ENCODE measurements around the gene ZNF100. TPM values are rescaled to one million over a fixed set of nuclear protein-coding genes. Genes with fewer than 3 reads are reported as not detected.
"Not testable (repeated sequence)": the region's sequence is repeated elsewhere in the genome, so short reads cannot be mapped to it uniquely, and the experiment has no call there.

The ZNF100 gene
- total RNA-seq, 1 experiment from 2014 or later, result 30.7 TPM

- Histone ChIP-seq H3K79me2 (ENCODE audit: insufficient read depth, low read length) (no peaks in the 10 kb centered on the region; the same call in 1 of the 2 replicates), H3K4ac (ENCODE audit: low read depth, low read length) (no peak overlapping the region), H3K4me2 (ENCODE audit: insufficient read depth, insufficient read length, low read length) (no peak overlapping the region), H3K79me1 (ENCODE audit: insufficient read depth, low read depth, low read length, poor library complexity, severe bottlenecking) (peaks cover 2% of the 10 kb centered on the region), H2BK20ac (ENCODE audit: low read depth, low read length, poor library complexity, severe bottlenecking) (no peak overlapping the region), H3K27me3 (ENCODE audit: insufficient read depth, low read length) (no peaks in the 10 kb centered on the region), H2AK5ac (ENCODE audit: insufficient read length, low read length) (no peak overlapping the region), H4K91ac (ENCODE audit: insufficient read length, low read depth, low read length) (no peak overlapping the region), H3K9me3 (ENCODE audit: control insufficient read depth, low read depth, low read length) (no peaks in the 10 kb centered on the region), H3K9ac (ENCODE audit: extremely low read depth, insufficient read length, low read length) (no peak overlapping the region), H3K27ac (ENCODE audit: insufficient read length, low read depth, low read length) (no peak overlapping the region), H3K4me1 (ENCODE audit: insufficient read depth, low read length) (no peaks in the 10 kb centered on the region), H2BK15ac (ENCODE audit: low read depth, low read length) (no peak overlapping the region), H3K14ac (ENCODE audit: insufficient read depth, low read length) (no peak overlapping the region), H2AFZ (ENCODE audit: low read length) (no peak overlapping the region), H4K20me1 (ENCODE audit: control insufficient read depth, insufficient read depth, insufficient read length) (no peaks in the 10 kb centered on the region), H2BK12ac (ENCODE audit: insufficient read length, low read depth, low read length) (no peak overlapping the region), H2BK120ac (ENCODE audit: low read depth, low read length, poor library complexity, severe bottlenecking) (no peak overlapping the region), H4K5ac (ENCODE audit: insufficient read length, low read depth, low read length) (no peak overlapping the region), H3K23me2 (ENCODE audit: insufficient read length, low read depth, low read length, poor library complexity, severe bottlenecking) (no peaks in the 10 kb centered on the region), H4K8ac (replicated peaks; ENCODE audit: insufficient read length, low read depth, low read length) (no peak overlapping the region), H2BK5ac (ENCODE audit: insufficient read length, low read length) (no peak overlapping the region), H3K18ac (ENCODE audit: insufficient read length, low read depth, low read length) (no peak overlapping the region), H3K56ac (ENCODE audit: insufficient read length, low read depth, low read length) (no peak overlapping the region), H3K23ac (ENCODE audit: insufficient read length, low read depth, low read length) (no peak overlapping the region), H3T11ph (ENCODE audit: low read length) (no peak overlapping the region)
- DNase-seq, result no peak
- H3K36me3 Mint-ChIP-seq (ENCODE audit: insufficient read depth in 1 of 3, low read depth in 3 of 3), result peaks cover 49 to 62% (median 55%) of the 10 kb centered on the region in 3 experiments
- H3K9me3 Mint-ChIP-seq, result peaks cover 0 to 44% of the 10 kb centered on the region in 2 experiments; a peak in 3 of 5 replicates
- H3K4me3 Mint-ChIP-seq, result no peak overlapping the region
- H3K27me3 Mint-ChIP-seq (ENCODE audit: low read depth), result no peaks in the 10 kb centered on the region
- no peak overlapping the region for H3K27ac Mint-ChIP-seq
- peaks cover 9 to 11% of the 10 kb centered on the region in 2 experiments for H3K4me1 Mint-ChIP-seq
- TF ChIP-seq CTCF (conservative IDR thresholded peaks at IDR 0.05), result no peak
These were observed 2.2 kb downstream of the ZNF100 start for GRCh38 chr19:21765151-21765550.

- H3K79me2 ChIP-seq (ENCODE audit: insufficient read depth, low read length), result not testable (repeated sequence)
These were observed 5.8 kb downstream of the ZNF100 start for GRCh38 chr19:21761547-21761946.

More at GRCh38 chr19:21761547-21761946, 5.8 kb downstream of the ZNF100 start:
- Mint-ChIP-seq H3K9me3 (peaks cover 0 to 49% of the 10 kb centered on the region in 2 experiments; a peak in 3 of 5 replicates), H3K4me1 (peaks cover 9 to 10% of the 10 kb centered on the region in 2 experiments), H3K36me3 (ENCODE audit: insufficient read depth in 1 of 3, low read depth in 3 of 3) (peaks cover 74 to 88% (median 87%) of the 10 kb centered on the region in 3 experiments)
- H4K8ac ChIP-seq (replicated peaks; ENCODE audit: insufficient read length, low read depth, low read length); H3K27ac ChIP-seq (ENCODE audit: insufficient read length, low read depth, low read length); H3K18ac ChIP-seq (ENCODE audit: insufficient read length, low read depth, low read length); H3K23me2 ChIP-seq (ENCODE audit: insufficient read length, low read depth, low read length, poor library complexity, severe bottlenecking); H2BK20ac ChIP-seq (ENCODE audit: low read depth, low read length, poor library complexity, severe bottlenecking); H3K79me1 ChIP-seq (ENCODE audit: insufficient read depth, low read depth, low read length, poor library complexity, severe bottlenecking); H4K20me1 ChIP-seq (ENCODE audit: control insufficient read depth, insufficient read depth, insufficient read length); H3T11ph ChIP-seq (ENCODE audit: low read length); H3K4ac ChIP-seq (ENCODE audit: low read depth, low read length); H2BK120ac ChIP-seq (ENCODE audit: low read depth, low read length, poor library complexity, severe bottlenecking); H2AFZ ChIP-seq (ENCODE audit: low read length); H2AK5ac ChIP-seq (ENCODE audit: insufficient read length, low read length); H4K5ac ChIP-seq (ENCODE audit: insufficient read length, low read depth, low read length); H3K9ac ChIP-seq (ENCODE audit: extremely low read depth, insufficient read length, low read length); H3K4me3 Mint-ChIP-seq; H2BK12ac ChIP-seq (ENCODE audit: insufficient read length, low read depth, low read length); H4K91ac ChIP-seq (ENCODE audit: insufficient read length, low read depth, low read length); H3K4me2 ChIP-seq (ENCODE audit: insufficient read depth, insufficient read length, low read length); DNase-seq; H3K14ac ChIP-seq (ENCODE audit: insufficient read depth, low read length); H3K4me1 ChIP-seq (ENCODE audit: insufficient read depth, low read length); H2BK15ac ChIP-seq (ENCODE audit: low read depth, low read length); H3K56ac ChIP-seq (ENCODE audit: insufficient read length, low read depth, low read length); H3K27me3 Mint-ChIP-seq (ENCODE audit: low read depth); H3K23ac ChIP-seq (ENCODE audit: insufficient read length, low read depth, low read length); H3K27me3 ChIP-seq (ENCODE audit: insufficient read depth, low read length); H3K9me3 ChIP-seq (ENCODE audit: control insufficient read depth, low read depth, low read length); H2BK5ac ChIP-seq (ENCODE audit: insufficient read length, low read length); H3K27ac Mint-ChIP-seq: not testable (repeated sequence)
- WGBS (ENCODE audit: extremely low coverage, insufficient read length, low lambda C conversion rate), result no CpG with 5 or more reads among the region's 2 CpGs

All from H9 (cell line).